Smooth muscle cell (in vitro differentiated cells): ENCODE measurements around the gene CACNA2D3. TPM values are rescaled to one million over a fixed set of nuclear protein-coding genes. Genes with fewer than 3 reads are reported as not detected.

Experiments
- DNase-seq: peaks from one replicate; lab custom pipeline; 2025; ENCODE audit not compliant: unreplicated experiment; lab: John Stamatoyannopoulos, UW
- H2AFZ ChIP-seq: fragments of 200-600 bp; sonication (generic); 2 replicates; pipeline ENCODE4 v1.6.0; 2016; ENCODE audit warnings: antibody characterized with exemption, low read depth, mild to moderate bottlenecking
- H3F3A ChIP-seq: fragments of 200-600 bp; sonication (generic); 2 replicates; pipeline ENCODE4 v1.6.0; 2017; ENCODE audit warnings: antibody characterized with exemption, low read depth
- H3K27ac ChIP-seq: fragments of 200-600 bp; sonication (generic); 2 replicates; pipeline ENCODE4 v1.5.1; 2016; ENCODE audit warnings: low read depth, mild to moderate bottlenecking
- H3K27me3 ChIP-seq: fragments of 200-600 bp; sonication (generic); 2 replicates; pipeline ENCODE4 v1.6.1; 2016; ENCODE audit warnings: low read depth, mild to moderate bottlenecking
- H3K36me3 ChIP-seq: fragments of 200-600 bp; sonication (generic); 2 replicates; pipeline ENCODE4 v1.5.1; 2016; ENCODE audit warnings: low read depth
- H3K4me1 ChIP-seq: fragments of 200-600 bp; sonication (generic); 2 replicates; pipeline ENCODE4 v1.5.1; 2016; ENCODE audit warnings: low read depth
- H3K4me2 ChIP-seq: fragments of 200-600 bp; sonication (generic); 2 replicates; pipeline ENCODE4 v1.6.0; 2016; ENCODE audit warnings: mild to moderate bottlenecking
- H3K4me3 ChIP-seq: fragments of 200-600 bp; sonication (generic); 2 replicates; pipeline ENCODE4 v1.5.1; 2016; ENCODE audit warnings: mild to moderate bottlenecking
- H3K79me2 ChIP-seq: fragments of 200-600 bp; sonication (generic); 2 replicates; pipeline ENCODE4 v1.6.0; 2016; ENCODE audit warnings: low read depth, mild to moderate bottlenecking
- H3K9ac ChIP-seq: fragments of 200-600 bp; sonication (generic); 2 replicates; pipeline ENCODE4 v1.6.0; 2016; ENCODE audit warnings: low read depth
- H3K9me3 ChIP-seq: fragments of 200-600 bp; sonication (generic); replicated peaks from 2 replicates; pipeline ENCODE4 v1.5.1; 2016; ENCODE audit warnings: low read depth
- H4K20me1 ChIP-seq: fragments of 200-600 bp; sonication (generic); 2 replicates; pipeline ENCODE4 v1.6.0; 2016; ENCODE audit warnings: low read depth
- CTCF ChIP-seq: fragments of 200-600 bp; sonication (generic); IDR thresholded peaks from 2 replicates; pipeline ENCODE4 v1.5.1; 2017; ENCODE audit warnings: borderline replicate concordance, mild to moderate bottlenecking, antibody characterized with exemption; ENCODE audit not compliant: insufficient read depth, poor library complexity, severe bottlenecking
- WGBS: methylation state at CpG from one replicate; pipeline ENCODE4 v1.1.7; 2016; ENCODE audit warnings: low lambda C conversion rate; 5-methylcytosine and 5-hydroxymethylcytosine counted together
- polyA plus RNA-seq: library from polyadenylated mRNA; unstranded; fragments of >200 nt; fragmentation: Nextera tagmentation; extraction: Ambion mirVana; gene quantifications from 2 replicates; pipeline ENCODE4 v1.2.1, GENCODE V29; 2016
- total RNA-seq: library from RNA; depleted of rRNA; stranded (reverse); fragments of >200 nt; gene quantifications from 2 replicates; pipeline ENCODE4 v1.2.3, GENCODE V29; 2014

CACNA2D3 gene
- total and polyA plus RNA-seq, 2 experiments from 2014 or later = 0.15 to 0.90 TPM

- no peak overlapping the region for H3K4me3 ChIP-seq
- no peaks in the 10 kb centered on the region for H3K36me3 ChIP-seq
- no peaks in the 10 kb centered on the region for H3K79me2 ChIP-seq
- no peaks in the 10 kb centered on the region for H3K9me3 ChIP-seq
- 78% methylated on average over 3 of the region's 3 CpGs for WGBS
- no peaks in the 10 kb centered on the region for H4K20me1 ChIP-seq
- no peaks in the 10 kb centered on the region for H3K4me1 ChIP-seq
- no peak overlapping the region for H3K4me2 ChIP-seq
- DNase-seq = no peak
- no peaks in the 10 kb centered on the region for H3F3A ChIP-seq
- TF ChIP-seq CTCF = no peak
- H3K27me3 ChIP-seq = peaks cover 10% of the 10 kb centered on the region
- no peak overlapping the region for H2AFZ ChIP-seq
- no peak overlapping the region for H3K27ac ChIP-seq
- no peak overlapping the region for H3K9ac ChIP-seq
These were observed 114.8 kb downstream of the CACNA2D3 start for GRCh38 chr3:54237109-54237508.

GRCh38 chr3:54237788-54238502 is 115.6 kb downstream of the CACNA2D3 start:
- H2AFZ ChIP-seq = no peak overlapping the region
- WGBS = 81% methylated on average over 4 of the region's 4 CpGs
- H3K4me2 ChIP-seq = no peak overlapping the region
- TF ChIP-seq CTCF = no peak
- H3K4me3 ChIP-seq = no peak overlapping the region
- H3K79me2 ChIP-seq = no peaks in the 10 kb centered on the region
- DNase-seq = no peak
- no peak overlapping the region for H3K27ac ChIP-seq
- no peaks in the 10 kb centered on the region for H3F3A ChIP-seq
- no peaks in the 10 kb centered on the region for H4K20me1 ChIP-seq
- H3K4me1 ChIP-seq = no peaks in the 10 kb centered on the region
- H3K9ac ChIP-seq = no peak overlapping the region
- no peaks in the 10 kb centered on the region for H3K36me3 ChIP-seq
- H3K27me3 ChIP-seq = peaks cover 10% of the 10 kb centered on the region
- no peaks in the 10 kb centered on the region for H3K9me3 ChIP-seq

- Histone ChIP-seq H3K36me3 (no peaks in the 10 kb centered on the region), H4K20me1 (no peaks in the 10 kb centered on the region), H3K27ac (no peak overlapping the region), H3K4me2 (no peak overlapping the region), H3K79me2 (no peaks in the 10 kb centered on the region), H3K4me3 (no peak overlapping the region), H3K9me3 (no peaks in the 10 kb centered on the region), H3K27me3 (peaks cover 10% of the 10 kb centered on the region), H2AFZ (no peak overlapping the region), H3F3A (no peaks in the 10 kb centered on the region), H3K9ac (no peak overlapping the region), H3K4me1 (no peaks in the 10 kb centered on the region)
- TF ChIP-seq CTCF = no peak
- DNase-seq = no peak
- 70% methylated on average over 4 of the region's 4 CpGs for WGBS
These were observed 118.0 kb downstream of the CACNA2D3 start for GRCh38 chr3:54240309-54240708.
